HG03469 (cell line): ENCODE data around the gene EFNB2.

Experiments used
- ATAC-seq: cut with Tn5 transposase; IDR thresholded peaks from one replicate; pipeline ENCODE4 v1.9.1; 2021; ENCODE audit warnings: mild to moderate bottlenecking, moderate library complexity, moderate number of reproducible peaks; ENCODE audit not compliant: unreplicated experiment

EFNB2 gene

GRCh38 chr13:106455777-106456176, 79.7 kb downstream of the EFNB2 start:
- ATAC-seq: no peak

- ATAC-seq: no peak
Measured at GRCh38 chr13:106455190-106455589, 80.3 kb downstream of the EFNB2 start.

GRCh38 chr13:106453101-106453500, 82.4 kb downstream of the EFNB2 start:
- no peak for ATAC-seq

- ATAC-seq: no peak
Measured at GRCh38 chr13:106450991-106451390, 84.5 kb downstream of the EFNB2 start.

GRCh38 chr13:106449096-106449495, 86.4 kb downstream of the EFNB2 start:
- ATAC-seq: no peak

GRCh38 chr13:106445996-106446395, 89.5 kb downstream of the EFNB2 start:
- no peak for ATAC-seq

- ATAC-seq: no peak
Measured at GRCh38 chr13:106443607-106444322, 91.7 kb downstream of the EFNB2 start.

- ATAC-seq: no peak
Measured at GRCh38 chr13:106440866-106441265, 94.6 kb downstream of the EFNB2 start.
